ENCODE results near the gene MACROD2. TPM values are rescaled to one million over a fixed set of nuclear protein-coding genes. Genes with fewer than 3 reads are reported as not detected.

MACROD2 gene
- total RNA-seq, 4 donors from 2014 or later: 10.0 to 24.0 (median 17.0) TPM

DNA sequence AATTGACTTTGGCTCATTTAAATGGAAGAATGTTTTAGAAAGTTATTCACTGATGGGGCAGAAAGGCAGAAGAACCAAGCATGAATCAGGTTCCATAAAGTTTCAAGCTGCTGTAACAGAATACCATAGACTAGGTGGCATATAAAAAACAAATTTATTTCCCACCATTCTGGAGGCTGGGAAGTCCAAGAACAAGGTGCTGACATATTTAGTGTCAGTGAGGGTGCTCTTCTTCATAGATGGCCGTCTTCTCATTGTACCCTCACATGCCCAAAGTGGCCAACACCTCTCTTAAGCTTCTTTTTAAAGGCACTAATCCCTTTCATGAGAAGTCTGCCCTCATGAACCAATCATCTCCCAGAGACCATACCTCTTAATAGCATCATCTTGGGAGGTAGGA is 902.3 kb downstream of the MACROD2 start:
- TF ChIP-seq, protein P1, sequence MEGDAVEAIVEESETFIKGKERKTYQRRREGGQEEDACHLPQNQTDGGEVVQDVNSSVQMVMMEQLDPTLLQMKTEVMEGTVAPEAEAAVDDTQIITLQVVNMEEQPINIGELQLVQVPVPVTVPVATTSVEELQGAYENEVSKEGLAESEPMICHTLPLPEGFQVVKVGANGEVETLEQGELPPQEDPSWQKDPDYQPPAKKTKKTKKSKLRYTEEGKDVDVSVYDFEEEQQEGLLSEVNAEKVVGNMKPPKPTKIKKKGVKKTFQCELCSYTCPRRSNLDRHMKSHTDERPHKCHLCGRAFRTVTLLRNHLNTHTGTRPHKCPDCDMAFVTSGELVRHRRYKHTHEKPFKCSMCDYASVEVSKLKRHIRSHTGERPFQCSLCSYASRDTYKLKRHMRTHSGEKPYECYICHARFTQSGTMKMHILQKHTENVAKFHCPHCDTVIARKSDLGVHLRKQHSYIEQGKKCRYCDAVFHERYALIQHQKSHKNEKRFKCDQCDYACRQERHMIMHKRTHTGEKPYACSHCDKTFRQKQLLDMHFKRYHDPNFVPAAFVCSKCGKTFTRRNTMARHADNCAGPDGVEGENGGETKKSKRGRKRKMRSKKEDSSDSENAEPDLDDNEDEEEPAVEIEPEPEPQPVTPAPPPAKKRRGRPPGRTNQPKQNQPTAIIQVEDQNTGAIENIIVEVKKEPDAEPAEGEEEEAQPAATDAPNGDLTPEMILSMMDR (IDR thresholded peaks at IDR 0.05): no peak
- DNase-seq (ENCODE audit: low spot score in 2 of 2): no peak
- WGBS, 2 donors: 88 to 94% methylated on average over 1 of the region's 1 CpG
- no peak overlapping the region for H3K4me3 ChIP-seq (ENCODE audit: low read depth, poor library complexity, severe bottlenecking)
- intact Hi-C loops (cut with DNase I; ENCODE audit: low total_unique reads): no loop called here

DNA sequence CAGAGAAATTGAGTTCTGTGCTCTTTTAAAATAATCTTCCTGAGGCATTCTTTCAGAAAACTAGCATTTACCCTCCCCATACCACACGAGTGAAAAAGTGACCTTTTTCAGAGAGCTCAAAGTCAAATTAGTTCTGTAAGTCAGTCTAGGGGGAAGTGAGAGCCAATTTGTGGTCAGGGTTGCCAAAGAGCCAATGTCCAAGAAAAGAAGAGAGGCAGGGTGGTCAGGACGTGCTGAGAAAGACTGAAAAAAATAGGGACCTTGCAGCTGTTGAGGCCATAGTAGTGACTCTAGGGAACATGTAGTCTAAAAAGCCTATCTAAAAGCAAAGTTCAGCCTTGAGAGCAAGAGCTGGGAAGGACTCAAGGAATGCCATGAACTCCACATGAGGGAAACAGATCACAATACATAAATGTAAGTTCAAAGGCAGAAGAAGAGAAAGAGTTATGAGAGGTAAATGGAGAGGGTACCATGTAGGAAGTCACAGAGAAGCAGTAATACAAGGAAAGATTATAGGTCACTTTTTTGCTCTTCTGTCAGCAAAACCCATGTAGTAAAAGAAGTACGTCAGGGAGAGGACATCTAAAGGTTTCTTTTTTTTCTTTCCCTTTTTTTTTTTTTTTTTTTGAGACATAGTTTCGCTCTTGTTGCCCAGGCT is 907.2 kb downstream of the MACROD2 start:
- TF ChIP-seq, protein P1 (IDR thresholded peaks at IDR 0.05): no peak
- TF ChIP-seq POLR2A (IDR thresholded peaks at IDR 0.05): no peak
- H3K4me3 ChIP-seq (ENCODE audit: low read depth, poor library complexity, severe bottlenecking): no peak overlapping the region
- 79 to 82% methylated on average over 4 of the region's 4 CpGs for WGBS, 2 donors
- no peak for DNase-seq (ENCODE audit: low spot score in 2 of 2)
- intact Hi-C loops (cut with DNase I; ENCODE audit: low total_unique reads): no loop called here

DNA sequence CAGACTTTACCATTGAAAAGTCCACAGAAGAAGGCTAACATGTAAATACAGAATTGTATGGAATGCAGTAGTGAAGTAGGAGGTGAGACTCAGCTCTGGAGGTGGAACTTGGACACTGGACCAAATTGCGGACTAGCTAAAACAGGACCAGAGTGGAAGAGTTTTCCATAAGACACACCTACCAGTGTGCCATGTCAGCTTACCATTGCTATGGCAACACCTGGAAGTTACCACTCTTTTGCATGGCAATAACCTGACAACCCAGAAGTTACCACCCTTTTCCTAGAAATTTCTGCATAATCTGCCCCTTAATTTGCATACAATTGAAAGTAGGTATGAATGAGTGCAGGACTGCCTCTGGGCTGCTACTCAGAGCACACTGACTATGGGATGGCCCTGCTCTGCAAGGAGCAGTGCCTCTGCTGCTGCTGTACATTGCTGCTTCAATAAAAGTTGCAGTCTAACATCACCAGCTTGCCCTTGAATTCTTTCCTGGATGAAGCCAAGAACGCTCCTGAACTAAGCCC is 911.7 kb downstream of the MACROD2 start:
- H3K4me3 ChIP-seq (ENCODE audit: low read depth, poor library complexity, severe bottlenecking): no peak overlapping the region
- intact Hi-C loops (cut with DNase I; ENCODE audit: low total_unique reads): no loop called here
- TF ChIP-seq, protein P1 (IDR thresholded peaks at IDR 0.05): no peak
- no peak for TF ChIP-seq POLR2A (IDR thresholded peaks at IDR 0.05)
- WGBS, 2 donors: 90 to 94% methylated on average over 2 of the region's 2 CpGs
- no peak for DNase-seq (ENCODE audit: low spot score in 2 of 2)

DNA sequence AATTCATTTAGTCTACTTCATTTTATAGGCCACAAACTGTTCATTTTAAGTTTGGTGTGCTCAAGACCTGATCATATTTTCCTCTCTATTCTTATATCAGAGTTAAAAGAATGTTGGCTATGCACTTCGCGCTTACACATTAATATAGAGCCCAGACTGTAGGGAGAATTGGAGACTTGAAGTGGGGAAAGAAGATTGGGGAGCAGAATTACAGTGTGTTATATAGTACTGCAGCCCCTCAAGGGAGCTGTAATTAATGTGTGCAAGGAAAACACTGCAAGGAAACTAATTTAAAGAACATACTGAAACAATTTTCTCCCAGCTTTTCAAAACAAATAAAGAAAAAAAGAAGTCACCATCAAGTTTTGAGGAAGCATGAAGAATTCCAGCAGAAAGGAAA is 914.8 kb downstream of the MACROD2 start:
- DNase-seq (ENCODE audit: low spot score in 2 of 2): no peak
- TF ChIP-seq, protein P1 (IDR thresholded peaks at IDR 0.05): no peak
- TF ChIP-seq POLR2A (IDR thresholded peaks at IDR 0.05): no peak
- 81 to 82% methylated on average over 2 of the region's 2 CpGs for WGBS, 2 donors
- no peak overlapping the region for H3K4me3 ChIP-seq (ENCODE audit: low read depth, poor library complexity, severe bottlenecking)
- intact Hi-C loops (cut with DNase I; ENCODE audit: low total_unique reads): no loop called here

DNA sequence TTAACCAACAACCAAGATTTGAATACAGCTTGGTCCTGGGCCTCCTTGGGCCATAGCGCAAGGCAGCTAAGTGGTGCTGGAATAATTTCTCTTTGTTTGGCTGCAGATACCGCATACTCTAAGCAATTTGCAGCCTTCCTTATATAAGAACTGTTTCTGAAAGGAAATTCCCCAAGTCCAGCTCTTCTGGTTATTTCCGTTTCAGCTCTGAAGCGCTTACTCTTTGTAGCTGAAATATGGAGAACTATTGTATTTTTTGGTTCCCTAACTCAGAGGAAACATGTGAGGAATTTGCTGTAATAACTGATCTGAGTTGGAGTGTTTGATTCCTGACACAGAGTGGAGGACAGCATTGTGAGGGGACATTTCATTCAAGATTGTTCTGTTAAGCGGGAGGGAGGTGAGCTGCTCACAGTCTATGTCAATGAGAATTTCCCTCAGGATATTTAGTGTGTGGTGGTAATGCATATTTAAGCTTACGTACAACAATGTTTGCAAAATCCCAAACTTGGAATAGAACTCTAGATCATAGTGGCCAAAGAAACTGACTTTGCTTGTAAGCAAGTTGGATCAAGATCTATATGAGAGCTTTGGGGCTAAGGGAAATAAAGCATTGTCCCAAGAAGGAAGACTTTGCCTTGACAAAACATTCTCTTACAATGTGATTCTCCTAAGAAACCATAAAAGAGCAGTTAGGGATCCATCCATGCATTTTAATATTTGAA is 918.7 kb downstream of the MACROD2 start:
- DNase-seq (ENCODE audit: low spot score in 2 of 2): no peak
- intact Hi-C loops (cut with DNase I; ENCODE audit: low total_unique reads): no loop called here
- H3K4me3 ChIP-seq (ENCODE audit: low read depth, poor library complexity, severe bottlenecking): no peak overlapping the region
- WGBS, 2 donors: 81 to 88% methylated on average over 6 of the region's 6 CpGs
- TF ChIP-seq, protein P1 (IDR thresholded peaks at IDR 0.05): no peak
- TF ChIP-seq POLR2A (IDR thresholded peaks at IDR 0.05): no peak
